HT-29 (cell line): Measurements from ENCODE around the gene RSAD2. TPM values are rescaled to one million over a fixed set of nuclear protein-coding genes. Genes with fewer than 3 reads are reported as not detected.

Experiments
- DNase-seq: peaks from one replicate; pipeline ENCODE4 v3.0.0-alpha.2; 2015; ENCODE audit warnings: low spot score
- total RNA-seq: library from RNA; depleted of rRNA; stranded (reverse); fragments of >200 nt; shearing (Covaris generic); gene quantifications from 2 replicates; pipeline ENCODE4 v1.2.3, GENCODE V29; 2014; rRNA removed

The RSAD2 gene
- total RNA-seq, 1 experiment from 2014 or later: 1.6 TPM

- DNase-seq: no peak
These were observed 67.7 kb downstream of the RSAD2 start for GRCh38 chr2:6945087-6945813.

GRCh38 chr2:6945821-6946220 lies 68.2 kb downstream of the RSAD2 start:
- no peak for DNase-seq

GRCh38 chr2:6946722-6947121 lies 69.1 kb downstream of the RSAD2 start:
- no peak for DNase-seq

Other genes with a start within 250 kb of the RSAD2 start
- gene CMPK2, start 11.9 kb upstream of the RSAD2 start, total RNA-seq: 5.5 and 16.5 TPM in 2 replicates
- 0.10 and 2.0 TPM in 2 replicates for gene RNF144A, start 39.6 kb downstream of the RSAD2 start, total RNA-seq